CD4-positive, alpha-beta T cell treated with Interleukin-6 at 100 ng/mL for 8 hours (primary cell): Measurements from ENCODE around the gene RERE.
A peak's percentile ranks its signal among the peaks of the same experiment; 100 is the strongest.
"Not testable (repeated sequence)": the region's sequence is repeated elsewhere in the genome, so short reads cannot be mapped to it uniquely, and the experiment has no call there.

ENCODE experiments used
- DNase-seq: peaks from one replicate; pipeline ENCODE4 v3.0.0-alpha.2; 2020; ENCODE audit warnings: mixed read lengths, low spot score

Gene RERE

DNA sequence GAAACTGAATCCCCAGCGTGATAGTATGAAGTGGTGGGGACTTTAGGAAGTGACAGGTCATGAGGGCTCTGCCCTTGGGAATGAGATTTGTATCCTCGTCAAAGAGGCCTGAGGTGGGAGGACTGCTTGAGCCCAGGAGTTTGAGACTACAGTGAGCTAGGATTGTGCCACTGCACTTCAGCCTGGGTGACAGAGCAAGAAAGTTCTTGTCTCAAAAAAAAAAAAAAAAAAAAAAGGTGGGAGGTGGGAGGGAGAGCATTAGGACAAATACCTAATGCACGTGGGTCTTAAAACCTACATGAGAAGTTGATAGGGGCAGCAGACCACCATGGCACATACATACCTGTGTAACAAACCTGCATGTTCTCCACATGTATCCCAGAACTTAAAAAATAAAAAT lies 24.0 kb upstream of the RERE start:
- no peak for DNase-seq

DNA sequence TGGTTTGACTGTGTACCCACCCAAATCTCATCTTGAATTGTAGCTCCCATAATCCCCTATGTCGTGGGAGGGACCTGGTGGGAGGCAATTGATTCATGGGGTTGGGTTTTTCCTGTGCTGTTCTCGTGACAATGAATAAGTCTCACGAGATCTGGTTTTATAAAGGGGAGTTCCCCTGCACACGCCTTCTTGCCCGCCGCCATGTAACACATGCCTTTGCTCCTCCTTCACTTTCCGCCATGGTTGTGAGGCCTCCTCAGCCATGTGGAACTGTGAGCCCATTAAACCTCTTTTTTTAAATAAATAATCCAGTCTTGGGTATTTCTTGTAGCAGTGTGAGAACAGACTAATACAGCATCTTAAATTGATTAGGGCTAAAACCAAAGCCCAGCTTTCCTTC lies 22.6 kb upstream of the RERE start:
- DNase-seq: no peak

DNA sequence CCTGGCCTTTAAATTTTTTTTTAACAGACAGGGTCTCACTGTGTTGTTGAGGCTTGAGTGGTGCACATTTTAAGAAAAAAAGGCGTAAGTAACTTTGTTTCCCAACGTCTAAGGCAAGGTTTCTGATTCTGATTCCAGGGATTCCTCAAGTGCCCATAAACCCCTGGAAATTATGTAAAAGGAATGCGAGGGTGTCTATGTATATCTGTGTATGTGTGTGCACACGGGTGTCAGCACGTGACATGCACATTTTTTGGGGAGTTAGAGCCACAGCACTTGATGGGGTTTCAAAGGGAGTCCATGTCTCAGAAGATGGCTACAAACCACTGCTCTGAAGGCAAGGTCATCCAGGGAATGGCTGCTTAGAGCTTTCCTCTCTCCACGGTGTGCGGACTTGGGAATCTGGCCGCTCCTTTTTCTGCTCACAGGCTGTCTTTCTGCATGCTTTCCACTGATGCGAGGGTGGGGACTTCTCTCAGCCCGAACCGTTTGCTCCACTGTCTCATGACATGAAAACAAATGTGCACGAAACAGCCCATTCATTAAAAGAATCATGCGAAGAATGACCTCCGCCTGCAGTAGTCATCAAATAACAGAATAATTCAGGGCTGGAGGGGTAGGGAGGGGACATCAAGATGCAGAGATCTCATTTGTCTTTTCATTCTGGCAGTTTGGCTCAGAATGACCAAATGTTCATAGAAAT lies 18.7 kb upstream of the RERE start:
- no peak for DNase-seq

DNA sequence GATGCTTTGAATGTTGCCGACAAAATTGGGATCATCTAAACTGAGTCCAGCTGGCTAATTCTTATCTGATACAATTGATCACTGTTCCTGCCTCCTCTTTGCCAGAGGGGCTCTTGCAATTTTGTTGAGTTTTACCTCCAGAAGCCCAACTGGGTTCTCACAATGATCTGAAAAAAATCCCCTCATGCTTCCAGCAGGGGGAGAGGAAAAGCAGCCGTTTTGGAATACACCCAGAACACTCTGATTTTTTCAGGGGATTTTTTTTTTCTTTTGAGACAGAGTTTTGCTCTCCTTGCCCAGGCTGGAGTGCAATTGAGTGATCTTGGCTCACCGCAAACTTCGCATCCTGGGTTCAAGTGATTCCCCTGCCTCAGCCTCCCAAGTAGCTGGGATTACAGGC lies 13.9 kb upstream of the RERE start:
- no peak for DNase-seq

DNA sequence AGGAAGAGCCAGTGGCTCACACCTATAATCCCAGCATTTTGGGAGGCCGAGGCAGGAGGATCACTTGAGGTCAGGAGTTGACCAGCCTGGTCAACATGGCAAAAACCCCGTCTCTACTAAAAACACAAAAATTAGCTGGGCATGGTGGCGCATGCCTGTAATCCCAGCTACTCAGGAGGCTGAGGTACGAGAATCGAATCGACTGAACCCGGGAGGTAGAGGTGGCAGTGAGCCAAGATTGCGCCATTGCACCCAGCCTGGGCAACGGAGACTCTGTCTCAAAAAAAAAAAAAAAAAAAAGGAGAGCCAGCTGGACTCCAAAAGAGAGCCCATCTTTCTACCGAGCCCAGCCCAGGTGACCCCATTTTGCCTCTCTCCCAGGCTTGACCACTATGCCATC lies 13.3 kb upstream of the RERE start:
- DNase-seq: not testable (repeated sequence)

DNA sequence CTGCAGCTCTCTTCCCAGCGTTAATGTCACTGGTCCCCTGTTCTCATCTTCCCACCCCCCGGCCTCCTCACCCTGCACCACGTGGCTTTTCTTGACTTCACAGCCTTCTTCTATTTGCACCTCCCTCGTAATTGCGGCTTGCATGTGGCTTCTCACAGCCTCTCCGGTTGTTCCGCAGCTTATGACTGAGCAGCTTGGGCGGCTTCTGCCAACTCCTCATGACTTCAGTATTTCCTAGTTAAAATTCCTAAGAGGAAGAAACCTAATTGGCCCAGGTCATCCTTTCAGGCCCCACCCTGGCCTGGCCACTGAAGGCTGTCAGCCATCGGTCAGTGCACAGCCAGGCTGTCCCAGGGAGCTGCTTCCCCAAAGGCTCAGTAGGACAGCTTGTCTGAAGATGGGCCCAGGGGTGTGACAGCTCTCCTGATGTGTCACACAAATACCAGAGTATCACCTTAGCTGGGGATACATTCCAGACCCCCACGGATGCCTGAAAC lies 8.6 kb upstream of the RERE start:
- no peak for DNase-seq

DNA sequence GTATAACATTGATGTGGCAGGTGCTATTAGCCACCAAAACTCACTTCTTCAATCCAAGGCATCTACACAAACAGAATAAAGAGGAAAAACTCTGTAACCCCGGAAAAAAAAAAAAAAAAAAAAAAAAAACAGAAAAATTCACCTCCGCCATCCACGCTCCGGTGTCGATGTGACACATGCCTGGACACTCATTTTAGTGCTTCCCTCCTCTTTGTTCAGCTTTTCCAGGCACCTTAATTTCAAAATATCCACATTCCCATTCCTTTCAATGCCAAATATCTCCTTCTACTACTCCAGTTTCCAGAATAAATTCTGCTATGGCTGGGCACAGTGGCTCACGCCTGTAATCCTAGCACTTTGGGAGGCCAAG lies 5.8 kb upstream of the RERE start:
- DNase-seq: no peak

DNA sequence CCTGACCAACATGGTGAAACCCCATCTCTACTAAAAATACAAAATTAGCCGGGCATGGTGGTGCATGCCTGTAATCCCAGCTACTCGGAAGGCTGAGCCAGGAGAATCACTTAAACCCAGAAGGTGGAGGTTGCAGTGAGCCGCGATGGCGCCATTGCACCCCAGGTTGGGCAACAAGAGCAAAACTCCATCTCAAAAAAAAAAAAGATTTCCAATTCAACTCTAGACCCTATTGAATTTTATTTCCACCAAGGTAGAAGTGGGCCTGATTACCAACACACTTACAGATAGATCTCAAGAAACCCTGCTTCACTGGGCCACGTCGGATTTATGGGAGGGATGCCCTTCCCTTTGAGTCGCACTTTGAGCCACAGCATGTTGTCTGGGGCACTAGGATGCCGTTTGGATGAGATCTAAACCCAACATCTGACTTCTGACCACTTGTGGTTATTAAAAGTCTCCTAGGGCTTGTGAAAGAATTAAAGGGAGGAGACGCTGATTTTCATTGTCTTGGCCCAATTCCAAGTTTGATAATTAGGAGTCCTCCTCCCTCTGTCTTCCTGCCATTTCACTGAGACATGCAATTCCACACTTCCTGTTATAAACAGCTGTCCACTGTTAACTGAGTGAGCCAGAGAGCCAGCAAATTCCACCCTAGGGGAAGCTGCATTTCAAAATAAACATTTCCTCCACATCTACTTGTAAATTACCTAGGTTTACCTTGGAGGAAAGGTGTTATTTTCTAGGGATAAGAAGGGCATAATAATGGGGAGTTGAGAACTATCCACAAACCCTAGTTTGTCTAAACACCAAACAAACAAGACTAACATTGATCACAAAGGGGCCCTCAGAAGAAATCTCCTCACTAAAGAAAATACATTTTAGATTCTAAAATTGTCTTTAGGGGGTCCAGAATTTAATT lies 5.2 kb upstream of the RERE start:
- no peak for DNase-seq

DNA sequence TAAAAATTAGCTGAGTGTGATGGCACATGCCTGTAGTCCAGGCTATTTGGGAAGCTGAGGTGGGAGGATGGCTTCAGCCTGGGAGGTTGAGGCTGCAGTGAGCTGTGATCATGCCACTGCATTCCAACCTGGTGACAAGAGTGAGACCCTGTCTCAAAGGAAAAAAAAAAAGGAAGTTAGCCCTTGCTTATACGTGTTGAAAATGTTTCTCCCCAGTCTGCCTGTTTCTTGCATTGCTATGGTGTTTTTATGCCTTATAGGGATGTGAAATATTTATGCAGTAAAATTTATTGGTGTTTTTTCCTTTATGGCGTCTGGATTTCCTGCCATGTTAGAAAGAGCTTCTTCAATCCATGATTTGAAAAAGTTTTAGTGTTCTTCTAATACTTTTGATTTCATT lies 3.6 kb upstream of the RERE start:
- DNase-seq: no peak

DNA sequence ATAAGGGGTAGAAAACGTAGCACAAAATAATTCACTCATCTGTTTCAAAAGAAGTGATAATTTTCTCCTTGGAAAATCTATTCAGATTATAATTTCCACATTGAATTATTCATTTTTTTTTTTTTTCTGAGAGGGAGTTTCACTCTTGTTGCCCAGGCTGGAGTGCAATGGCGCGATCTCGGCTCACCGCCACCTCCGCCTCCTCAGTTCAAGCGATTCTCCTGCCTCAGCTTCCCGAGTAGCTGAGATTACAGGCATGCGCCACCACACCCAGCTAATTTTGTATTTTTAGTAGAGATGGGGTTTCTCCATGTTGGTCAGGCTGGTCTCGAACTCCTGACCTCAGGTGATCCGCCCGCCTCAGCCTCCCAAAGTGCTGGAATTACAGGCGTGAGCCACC lies 1.3 kb upstream of the RERE start:
- not testable (repeated sequence) for DNase-seq

DNA sequence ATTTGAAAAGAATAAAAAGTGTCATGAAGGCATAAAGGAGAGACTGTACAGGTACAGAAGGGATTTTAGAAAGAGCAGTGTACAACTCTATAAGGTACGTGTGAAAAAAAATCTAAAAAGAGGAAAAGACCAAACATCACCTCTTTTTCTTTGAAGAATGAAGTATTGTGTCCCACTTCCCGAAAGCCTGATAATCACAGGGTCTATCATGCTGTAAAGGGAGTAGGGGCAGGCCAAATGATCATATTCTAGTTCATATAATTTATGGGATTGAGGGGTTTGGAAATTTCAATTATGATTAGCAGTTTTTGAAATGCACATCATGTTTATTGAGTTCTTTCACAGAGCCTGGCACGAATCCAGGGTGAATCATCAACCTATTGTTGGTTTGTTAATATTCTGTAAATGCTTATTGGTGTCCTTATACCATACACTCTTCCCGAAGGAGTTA lies 910 bp upstream of the RERE start:
- peak; percentile 11 for DNase-seq

DNA sequence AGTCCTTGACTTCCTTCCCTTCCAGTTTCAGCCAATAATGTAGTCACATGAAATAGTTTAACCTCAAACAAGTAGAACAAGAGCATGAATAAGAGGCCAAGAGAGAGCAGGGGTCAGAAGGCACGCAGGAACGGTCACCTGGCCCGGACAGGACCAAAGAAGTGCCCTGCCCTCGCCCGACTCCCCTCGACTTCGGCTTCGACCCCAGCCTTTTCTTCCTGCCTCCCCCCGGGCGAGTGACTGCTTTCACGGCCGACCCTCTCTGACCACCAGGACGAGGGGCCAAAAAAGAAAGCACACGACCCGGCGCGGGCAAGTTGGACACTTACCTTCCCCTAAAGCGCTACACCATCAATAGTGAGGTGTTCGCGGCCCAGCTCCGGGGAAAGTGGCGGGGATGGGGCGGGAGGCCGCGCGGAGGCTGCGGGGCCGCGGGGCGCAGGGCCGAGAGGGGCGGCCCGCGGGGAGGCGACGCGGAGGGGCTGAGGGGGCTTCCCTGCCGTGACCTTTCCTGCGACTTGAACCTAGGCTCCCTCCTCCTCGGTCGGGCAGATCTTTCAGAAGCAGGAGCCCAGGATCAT lies 519 bp downstream of the RERE start:
- DNase-seq: no peak

DNA sequence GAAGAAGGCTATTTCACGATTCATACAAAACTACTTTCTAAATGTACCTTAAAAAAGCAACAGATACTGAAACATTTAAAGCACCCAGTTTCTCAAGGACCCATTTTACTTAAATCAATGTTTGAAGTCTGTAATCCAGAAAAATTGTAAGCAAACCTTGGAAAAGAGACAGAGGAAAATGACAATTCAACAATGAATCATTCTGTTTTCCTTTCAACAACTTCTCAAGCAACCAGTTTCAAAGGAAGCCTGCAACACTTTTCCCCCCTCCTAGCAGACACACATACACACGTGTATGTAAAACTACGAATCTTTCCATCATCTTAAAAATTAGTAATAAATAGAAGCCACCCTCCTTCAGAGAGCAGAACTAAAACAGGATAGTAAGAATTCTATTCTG lies 1.2 kb downstream of the RERE start:
- no peak for DNase-seq

DNA sequence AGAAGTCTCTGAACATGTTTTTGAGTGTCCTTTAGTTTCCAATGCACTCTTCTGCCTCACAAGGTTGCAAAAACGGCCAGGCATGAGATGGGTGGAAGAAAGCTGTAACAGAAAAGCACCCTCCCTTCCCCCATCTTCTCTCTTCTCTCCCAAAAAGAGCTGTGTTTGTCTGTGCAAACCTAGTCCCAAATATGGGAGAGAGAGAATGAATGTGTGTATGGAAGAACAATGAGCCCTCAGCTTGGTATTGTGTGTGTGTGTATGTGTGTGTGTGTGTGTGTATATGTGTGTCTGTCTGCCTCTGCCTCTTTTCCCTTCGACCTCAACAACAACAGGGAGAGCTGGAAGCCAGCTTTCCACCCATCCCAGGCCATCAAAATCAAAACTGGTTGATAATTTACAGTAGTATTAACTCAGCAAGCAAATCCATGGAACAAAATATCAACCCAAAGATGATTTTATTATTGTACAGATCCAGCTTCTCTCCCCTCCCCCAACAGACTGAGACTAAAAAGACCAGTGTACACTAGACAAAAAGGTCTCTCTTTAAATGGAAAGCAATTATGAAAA lies 1.8 kb downstream of the RERE start:
- no peak for DNase-seq

DNA sequence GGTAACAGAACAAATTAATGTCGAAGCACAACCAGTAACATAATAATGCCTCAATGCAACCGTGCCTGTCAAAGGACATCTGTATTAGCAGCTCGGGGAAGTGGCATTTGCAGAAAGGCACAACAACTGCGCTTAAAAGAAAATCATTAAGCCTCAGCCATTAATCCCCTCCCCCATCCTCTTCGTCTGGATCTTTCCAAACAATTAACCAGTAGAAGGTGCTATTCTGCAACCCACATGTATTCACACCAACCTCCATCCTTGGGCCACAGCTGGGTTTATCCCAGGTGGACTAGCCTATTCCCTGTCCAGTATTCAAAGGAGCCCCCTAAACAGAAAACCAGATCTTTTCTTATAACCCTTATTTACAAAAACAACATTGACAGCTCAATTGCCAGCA lies 2.6 kb downstream of the RERE start:
- no peak for DNase-seq

DNA sequence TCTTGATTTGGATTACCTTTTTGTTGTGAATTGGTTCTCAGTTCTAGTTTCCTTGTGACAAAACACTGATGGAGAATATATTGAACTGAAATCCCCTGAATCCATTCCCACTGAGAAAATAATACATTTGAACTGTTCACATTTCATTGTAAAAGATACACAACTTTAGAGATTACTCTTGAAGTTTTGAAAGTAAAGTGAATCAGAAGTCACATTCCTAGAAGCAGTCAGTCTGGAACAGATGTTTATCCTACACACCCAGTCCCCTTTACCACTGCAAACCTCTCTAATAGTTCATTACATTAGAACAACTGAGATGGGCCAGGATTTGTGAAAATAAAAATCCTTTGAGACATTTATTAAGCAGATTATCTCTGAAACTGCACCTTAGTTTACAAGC lies 3.4 kb downstream of the RERE start:
- DNase-seq: no peak

DNA sequence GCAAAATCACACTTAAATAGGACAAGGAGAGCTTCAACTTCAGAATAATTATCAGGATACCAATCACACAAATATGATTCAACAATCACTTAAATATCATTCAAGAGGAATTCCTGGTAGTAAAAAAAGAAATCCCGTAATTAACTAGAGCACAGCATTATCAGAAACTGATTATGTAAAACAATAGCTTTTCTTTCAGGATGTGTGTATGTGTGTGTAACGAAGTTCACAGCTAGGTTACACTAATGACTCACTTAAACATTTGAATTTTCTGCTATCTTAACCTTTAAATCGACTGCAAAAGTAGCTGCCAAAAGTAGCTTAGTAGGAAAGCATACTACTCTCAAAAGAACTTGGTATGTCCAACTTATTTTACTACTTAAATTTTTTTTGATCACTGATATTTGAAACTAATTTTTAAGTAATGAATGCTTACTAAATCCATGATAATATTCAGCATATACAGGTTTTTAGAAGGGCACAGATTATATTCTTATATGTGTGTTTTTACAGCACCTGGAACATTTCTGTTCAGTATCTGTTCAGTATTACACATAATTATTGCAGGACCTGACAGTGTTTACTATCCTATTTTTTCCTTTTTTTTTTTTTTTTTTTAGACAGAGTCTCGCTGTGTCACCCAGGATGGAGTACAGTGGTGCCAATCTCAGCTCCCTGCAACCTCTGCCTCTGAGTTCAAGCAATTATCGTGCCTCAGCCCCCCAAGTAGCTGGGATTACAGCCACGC lies 4.2 kb downstream of the RERE start:
- no peak for DNase-seq

DNA sequence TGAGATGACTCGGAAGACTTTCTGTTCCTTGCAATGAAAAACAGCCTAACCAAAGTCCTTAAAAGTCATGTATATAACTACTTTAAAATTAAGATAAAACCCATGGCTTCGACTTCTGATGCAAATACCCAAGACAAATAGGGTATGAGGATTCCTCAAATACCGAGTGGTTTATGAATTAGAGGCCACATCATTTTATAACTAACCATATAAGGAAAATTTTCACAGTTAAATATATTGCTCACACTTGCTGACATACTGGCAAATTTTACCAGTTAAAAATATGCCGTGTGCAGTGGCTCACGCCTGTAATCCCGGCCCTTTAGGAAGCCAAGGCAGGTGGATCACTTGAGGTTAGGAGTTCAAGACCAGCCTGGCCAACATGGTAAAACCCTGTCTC lies 5.4 kb downstream of the RERE start:
- no peak for DNase-seq

DNA sequence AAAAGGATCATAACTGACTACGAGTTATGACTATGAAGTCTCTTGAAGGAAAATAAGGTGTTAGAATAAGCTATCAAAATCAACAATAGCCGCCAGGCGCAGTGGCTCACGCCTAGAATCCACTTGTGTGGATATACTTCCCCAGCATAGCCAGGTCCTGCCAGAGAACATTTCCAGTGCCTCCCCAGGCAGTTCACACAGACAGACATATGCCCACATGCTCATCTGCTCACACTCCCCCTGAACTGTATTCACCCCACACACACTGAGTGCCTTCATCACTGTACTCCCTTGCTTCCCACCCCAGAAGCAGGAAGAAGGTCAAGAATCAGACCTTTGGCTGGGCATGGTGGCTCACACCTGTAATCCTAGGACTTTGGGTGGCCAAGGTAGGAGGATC lies 6.5 kb downstream of the RERE start:
- DNase-seq: no peak

DNA sequence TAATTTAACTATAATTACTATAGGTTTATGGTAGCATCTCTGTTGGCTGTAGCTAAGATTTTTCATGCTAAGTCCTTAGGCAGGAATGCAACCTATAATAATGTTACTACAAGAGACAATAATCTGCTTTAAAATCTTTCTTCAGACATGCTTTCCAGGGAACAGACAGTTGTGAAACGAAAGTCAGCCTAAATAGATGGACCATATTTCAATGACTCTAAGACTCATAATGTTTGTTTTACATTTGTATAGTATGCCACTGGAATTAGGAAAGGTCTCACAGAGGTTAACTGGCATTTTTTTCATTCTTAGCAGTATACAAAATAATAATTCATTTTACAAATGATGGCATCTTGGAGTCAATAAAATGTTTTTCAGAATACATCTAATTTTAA lies 8.1 kb downstream of the RERE start:
- no peak for DNase-seq

DNA sequence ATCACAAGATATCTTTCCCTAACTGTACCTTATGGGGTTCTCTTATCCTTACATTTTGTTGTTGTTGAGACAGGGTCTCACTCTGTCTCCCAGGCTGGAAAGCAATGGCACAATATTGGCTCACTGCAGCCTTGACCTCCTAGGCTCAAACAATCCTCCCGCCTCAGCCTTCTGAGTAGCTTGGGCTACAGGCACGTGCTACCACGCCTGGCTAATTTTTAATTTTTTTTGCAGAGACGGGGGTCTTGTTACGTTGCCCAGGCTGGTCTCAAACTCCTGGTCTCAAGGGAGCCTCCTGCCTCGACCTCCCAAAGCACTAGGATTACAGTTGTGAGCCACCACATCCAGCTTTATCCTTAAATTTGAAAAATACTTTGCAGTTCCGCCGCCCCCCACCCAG lies 10.4 kb downstream of the RERE start:
- no peak for DNase-seq

DNA sequence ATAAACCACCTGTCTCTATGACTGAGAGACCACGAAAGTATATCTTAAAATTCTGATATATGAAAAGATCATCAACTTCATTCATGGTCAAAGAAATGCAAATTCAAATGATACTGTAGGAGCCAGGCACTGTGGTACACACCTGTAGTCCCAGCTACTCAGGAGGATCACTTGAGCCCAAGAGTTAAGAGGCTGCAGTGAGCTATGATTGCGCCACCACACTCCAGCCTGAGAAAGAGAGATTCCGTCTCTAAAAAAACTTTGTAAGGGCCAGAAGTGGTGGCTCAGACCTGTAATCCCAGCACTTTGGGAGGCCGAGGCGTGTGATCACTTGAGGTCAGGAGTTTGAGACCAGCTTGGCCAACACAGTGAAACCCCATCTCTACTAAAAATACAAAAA lies 17.0 kb downstream of the RERE start:
- no peak for DNase-seq
